Stimulated activated CD8-positive, alpha-beta memory T cell treated with anti-CD3 and anti-CD28 coated beads, Interleukin-12 subunit alpha, Interleukin-12 subunit beta, amount 100 ng/mL, for 4 hours (primary cell): ENCODE measurements around the gene LRP5.

Experiments used
- DNase-seq: peaks from one replicate; pipeline ENCODE4 v3.0.0-alpha.2; 2020; ENCODE audit warnings: low read depth

LRP5 gene

DNA sequence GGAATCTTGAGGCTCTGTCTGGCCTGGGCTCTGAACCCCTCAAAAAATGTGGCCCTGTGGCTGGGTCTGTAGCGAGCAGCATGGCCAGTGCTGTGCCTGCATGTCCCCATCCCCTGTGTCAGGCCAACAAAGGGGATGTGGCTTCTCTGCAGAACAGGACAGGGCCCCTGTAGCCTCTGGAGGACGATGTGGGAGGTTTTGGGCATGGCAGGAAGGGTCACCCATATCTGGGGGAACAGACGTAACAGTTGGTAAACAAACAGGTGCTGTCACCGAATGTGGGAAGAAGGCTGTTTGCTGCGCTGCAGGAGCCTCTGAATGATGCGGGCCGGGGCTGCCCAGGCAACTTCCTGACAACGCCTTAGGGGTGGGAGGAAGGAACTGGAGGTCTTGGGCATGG, 35.0 kb downstream of the LRP5 start:
- no peak for DNase-seq

- DNase-seq = no peak
Measured at GRCh38 chr11:68347841-68348240, 35.5 kb downstream of the LRP5 start.

- DNase-seq = no peak
Measured at GRCh38 chr11:68349461-68350249, 37.3 kb downstream of the LRP5 start.

- no peak for DNase-seq
Measured at GRCh38 chr11:68350759-68351449, 38.5 kb downstream of the LRP5 start.

- no peak for DNase-seq
Measured at GRCh38 chr11:68351450-68352275, 39.3 kb downstream of the LRP5 start.

- no peak for DNase-seq
Measured at GRCh38 chr11:68352591-68352990, 40.2 kb downstream of the LRP5 start.

- no peak for DNase-seq
Measured at GRCh38 chr11:68353118-68353517, 40.7 kb downstream of the LRP5 start.

GRCh38 chr11:68353669-68354068, 41.3 kb downstream of the LRP5 start:
- no peak for DNase-seq

DNA sequence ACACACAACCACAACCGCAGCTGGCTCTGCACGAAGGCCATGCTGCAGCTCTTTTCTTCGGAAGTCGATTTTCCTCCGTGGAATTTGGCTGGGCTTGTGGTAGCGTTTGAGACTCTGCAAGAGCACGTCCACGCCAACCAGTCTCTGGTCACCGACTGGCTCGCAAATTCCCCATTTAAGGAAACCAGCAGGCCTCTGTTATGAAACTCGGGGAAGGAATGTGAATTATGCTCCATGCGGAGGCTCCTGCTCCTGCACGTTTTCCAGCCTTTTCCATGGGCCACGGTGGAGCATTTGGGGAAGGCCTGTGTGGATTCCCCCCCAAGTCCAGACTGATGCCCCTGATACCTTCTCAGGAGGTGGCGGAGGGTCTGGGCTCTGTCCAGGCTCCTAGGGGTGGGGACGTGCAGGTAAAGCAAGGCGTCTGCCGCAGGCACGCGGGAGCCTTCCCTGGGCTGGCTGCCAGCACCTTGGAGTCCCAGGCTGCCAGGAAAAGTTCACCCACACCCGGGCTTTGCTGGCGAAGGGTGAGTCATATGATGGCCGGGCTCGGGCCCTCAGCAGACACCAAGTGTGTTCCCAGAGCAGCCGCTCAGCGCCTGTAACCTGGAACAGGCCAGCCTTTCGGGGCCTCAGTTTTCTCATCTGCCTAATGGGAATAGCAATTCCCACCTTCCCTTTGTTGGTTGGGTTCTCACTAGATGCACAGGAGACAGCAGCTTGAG, 41.9 kb downstream of the LRP5 start:
- no peak for DNase-seq

DNA sequence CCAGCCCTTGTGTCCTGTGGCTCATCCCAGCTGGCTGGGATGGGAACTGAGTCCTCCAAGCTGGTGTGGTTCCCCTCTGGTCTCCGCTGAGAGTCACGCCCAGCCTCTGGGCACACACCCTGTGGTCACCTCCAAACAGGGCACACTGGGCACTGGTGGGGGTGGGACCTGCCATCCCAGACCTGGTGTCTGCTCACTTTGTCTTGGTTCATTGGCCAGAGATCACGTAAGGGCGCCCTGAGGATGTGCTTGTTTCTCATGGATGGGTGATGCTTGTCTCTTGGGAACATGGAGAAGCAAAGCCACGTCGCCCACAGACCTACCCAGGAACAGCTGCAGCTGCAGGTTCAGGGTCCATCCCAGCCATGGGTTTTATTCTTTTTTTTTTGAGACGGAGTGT, 43.1 kb downstream of the LRP5 start:
- DNase-seq = no peak

DNA sequence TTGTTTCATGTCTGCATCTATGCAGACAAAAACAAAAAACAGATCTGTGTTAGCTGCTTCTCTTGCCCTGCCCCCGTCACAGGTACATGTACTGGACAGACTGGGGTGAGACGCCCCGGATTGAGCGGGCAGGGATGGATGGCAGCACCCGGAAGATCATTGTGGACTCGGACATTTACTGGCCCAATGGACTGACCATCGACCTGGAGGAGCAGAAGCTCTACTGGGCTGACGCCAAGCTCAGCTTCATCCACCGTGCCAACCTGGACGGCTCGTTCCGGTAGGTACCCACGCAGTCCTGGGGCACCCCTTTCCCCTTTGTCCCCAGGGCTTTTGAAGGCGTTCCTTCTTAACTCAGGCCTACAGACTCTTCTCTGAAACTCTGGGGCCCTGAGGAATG, 45.2 kb downstream of the LRP5 start:
- no peak for DNase-seq

- no peak for DNase-seq
Measured at GRCh38 chr11:68358416-68358815, 46.0 kb downstream of the LRP5 start.

GRCh38 chr11:68361702-68362101, 49.3 kb downstream of the LRP5 start:
- DNase-seq = no peak

- no peak for DNase-seq
Measured at GRCh38 chr11:68362801-68363379, 50.5 kb downstream of the LRP5 start.

- no peak for DNase-seq
Measured at GRCh38 chr11:68363776-68364175, 51.4 kb downstream of the LRP5 start.

- DNase-seq = no peak
Measured at GRCh38 chr11:68364581-68364980, 52.2 kb downstream of the LRP5 start.

DNA sequence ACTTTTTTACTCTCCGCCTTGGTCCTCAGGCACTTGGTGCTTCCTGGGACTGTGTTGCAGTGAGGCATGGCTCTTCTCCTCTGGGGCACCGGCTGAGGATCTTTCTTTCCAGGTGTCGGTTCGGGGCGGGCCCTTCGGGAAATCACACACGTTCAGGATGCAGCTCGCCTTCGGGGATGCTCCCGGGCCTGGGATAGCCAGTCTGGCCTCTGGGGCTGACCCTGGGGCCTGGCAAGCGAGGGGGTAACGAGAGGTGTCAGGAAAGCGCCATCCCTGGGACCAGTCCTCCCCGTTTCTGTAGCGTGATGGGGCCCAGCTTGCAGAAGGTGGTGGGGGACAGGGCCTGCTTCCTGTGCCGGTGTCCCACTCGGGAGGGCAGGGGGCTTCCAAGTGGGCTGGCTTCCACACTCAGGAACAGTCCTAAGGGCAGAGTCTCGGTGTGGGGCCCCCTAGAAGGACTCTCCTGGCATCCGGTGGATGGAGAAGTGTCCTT, 53.6 kb downstream of the LRP5 start:
- DNase-seq = no peak

DNA sequence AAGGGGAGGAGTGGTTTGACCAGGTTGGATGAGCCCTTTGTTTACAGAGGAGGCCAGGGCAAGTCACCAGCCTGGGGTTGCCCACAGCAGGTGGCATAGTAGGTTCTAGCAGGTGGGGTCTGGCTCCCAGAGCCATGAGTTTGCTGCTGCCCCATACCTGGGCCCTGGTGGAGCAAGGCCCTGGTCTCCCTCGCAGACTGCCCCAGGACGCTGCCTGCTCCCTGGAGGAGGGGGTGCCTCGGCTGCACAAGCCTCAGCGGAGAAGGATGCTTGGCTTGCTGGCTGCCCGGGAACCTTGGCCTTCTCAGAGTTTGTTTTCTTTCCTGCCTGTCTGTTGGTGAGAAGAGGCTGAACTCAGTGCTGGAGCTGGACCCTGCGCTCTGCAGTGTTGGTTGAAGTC, 54.9 kb downstream of the LRP5 start:
- no peak for DNase-seq

GRCh38 chr11:68369756-68370155, 57.4 kb downstream of the LRP5 start:
- DNase-seq = no peak

DNA sequence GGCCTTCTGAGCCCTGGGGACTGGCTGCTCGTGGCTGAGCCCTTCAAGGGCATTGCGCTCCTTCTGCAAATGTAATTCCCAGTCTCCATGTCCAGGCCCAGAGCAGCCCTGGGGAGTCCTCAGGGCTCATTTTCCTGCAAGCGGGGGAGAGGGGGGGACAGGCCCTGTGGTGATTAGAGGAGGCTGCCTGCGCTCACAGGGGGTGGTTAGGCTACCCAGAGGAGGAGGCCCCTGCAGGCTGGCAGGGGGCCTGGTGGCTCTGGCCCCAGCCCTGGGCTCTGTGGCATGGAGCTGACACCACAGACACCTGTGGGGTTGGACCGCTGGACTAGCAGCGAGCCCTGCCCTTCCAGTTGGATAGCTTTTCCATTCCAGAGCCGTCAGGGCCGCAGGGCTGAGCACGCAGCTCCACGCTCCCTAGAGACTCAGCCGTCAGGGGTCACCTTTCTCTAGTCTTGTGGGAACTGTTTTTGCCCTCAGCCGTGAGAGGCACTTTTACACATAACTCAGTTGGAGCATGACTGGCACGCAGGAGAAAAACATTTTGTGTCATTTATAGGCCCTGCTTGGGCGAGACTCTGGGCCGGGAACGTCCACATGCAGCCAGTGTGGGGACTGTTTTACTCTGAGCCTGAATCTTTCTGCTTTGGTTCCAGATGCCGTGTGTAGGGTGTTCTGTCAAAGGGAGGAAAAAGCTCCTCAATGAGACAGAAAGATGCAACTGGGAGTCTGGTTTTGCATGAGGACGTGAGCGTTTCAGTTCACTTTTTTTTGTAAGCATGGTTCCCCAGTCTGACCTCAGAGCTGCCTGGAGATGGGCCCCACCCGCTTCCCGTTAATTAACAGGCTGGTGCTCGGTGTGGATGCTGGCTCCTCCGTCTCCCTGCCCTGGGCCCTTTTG, 58.1 kb downstream of the LRP5 start:
- DNase-seq = no peak
